Tibial nerve (tissue), 3 donors: Measurements from ENCODE around the gene EGFLAM.

Source experiments
- POLR2A ChIP-seq, 2 donors: fragments of 450-650 bp; IDR thresholded peaks; one replicate each; pipeline ENCODE4 v1.6.1; 2017; ENCODE audit warnings: antibody characterized with exemption in 2 of 2, mild to moderate bottlenecking in 2 of 2, moderate library complexity in 2 of 2
- TF ChIP-seq, protein P1 (sequence below), 5 experiments: fragments of 200-600 bp in 3 of 5; fragments of 450-650 bp in 2 of 5; sonication (generic) in 3 of 5; IDR thresholded peaks; one replicate each; pipeline ENCODE4 v1.5.1; 2016 to 2019; ENCODE audit warnings: antibody characterized with exemption in 5 of 5, mild to moderate bottlenecking in 3 of 5, moderate library complexity in 2 of 5

DNA sequence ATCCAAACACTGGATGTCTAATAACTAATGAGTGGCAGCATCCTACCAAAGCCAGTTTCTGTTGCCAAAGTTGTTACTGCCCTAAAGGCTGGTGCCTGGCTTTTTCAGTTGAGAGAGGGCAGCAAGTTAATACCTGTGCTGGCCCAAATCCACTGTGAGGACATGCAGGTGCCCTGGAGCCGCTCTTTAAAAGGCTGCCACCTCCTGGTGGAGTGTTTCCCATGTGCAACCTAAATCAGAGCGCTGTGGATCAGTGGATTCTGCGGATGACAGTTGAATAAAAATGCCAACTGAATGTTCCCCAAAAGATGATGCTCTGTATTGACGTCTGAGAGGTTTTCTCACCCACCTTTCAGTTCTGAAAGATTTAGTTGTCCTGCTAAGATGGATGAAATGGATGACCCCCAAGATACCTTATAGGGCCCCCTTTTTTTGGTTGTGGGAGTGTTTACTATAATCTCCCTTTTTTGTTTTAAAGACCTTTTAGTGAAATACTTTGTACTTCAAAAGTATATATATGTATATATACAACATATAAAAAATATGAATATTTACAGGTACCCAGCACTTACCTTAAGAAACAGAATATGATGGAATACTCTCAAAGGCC is 146.4 kb downstream of the EGFLAM start:
- TF ChIP-seq, protein P1, sequence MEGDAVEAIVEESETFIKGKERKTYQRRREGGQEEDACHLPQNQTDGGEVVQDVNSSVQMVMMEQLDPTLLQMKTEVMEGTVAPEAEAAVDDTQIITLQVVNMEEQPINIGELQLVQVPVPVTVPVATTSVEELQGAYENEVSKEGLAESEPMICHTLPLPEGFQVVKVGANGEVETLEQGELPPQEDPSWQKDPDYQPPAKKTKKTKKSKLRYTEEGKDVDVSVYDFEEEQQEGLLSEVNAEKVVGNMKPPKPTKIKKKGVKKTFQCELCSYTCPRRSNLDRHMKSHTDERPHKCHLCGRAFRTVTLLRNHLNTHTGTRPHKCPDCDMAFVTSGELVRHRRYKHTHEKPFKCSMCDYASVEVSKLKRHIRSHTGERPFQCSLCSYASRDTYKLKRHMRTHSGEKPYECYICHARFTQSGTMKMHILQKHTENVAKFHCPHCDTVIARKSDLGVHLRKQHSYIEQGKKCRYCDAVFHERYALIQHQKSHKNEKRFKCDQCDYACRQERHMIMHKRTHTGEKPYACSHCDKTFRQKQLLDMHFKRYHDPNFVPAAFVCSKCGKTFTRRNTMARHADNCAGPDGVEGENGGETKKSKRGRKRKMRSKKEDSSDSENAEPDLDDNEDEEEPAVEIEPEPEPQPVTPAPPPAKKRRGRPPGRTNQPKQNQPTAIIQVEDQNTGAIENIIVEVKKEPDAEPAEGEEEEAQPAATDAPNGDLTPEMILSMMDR (IDR thresholded peaks at IDR 0.05) = no peak
- no peak for TF ChIP-seq POLR2A (IDR thresholded peaks at IDR 0.05)
